ENCODE measurements around the gene SNRNP35. TPM values are rescaled to one million over a fixed set of nuclear protein-coding genes. Genes with fewer than 3 reads are reported as not detected.
"Not testable (repeated sequence)": the region's sequence is repeated elsewhere in the genome, so short reads cannot be mapped to it uniquely, and the experiment has no call there.

Gene SNRNP35
- polyA plus RNA-seq, 1 donor from 2014 or later: 47.5 TPM

DNA sequence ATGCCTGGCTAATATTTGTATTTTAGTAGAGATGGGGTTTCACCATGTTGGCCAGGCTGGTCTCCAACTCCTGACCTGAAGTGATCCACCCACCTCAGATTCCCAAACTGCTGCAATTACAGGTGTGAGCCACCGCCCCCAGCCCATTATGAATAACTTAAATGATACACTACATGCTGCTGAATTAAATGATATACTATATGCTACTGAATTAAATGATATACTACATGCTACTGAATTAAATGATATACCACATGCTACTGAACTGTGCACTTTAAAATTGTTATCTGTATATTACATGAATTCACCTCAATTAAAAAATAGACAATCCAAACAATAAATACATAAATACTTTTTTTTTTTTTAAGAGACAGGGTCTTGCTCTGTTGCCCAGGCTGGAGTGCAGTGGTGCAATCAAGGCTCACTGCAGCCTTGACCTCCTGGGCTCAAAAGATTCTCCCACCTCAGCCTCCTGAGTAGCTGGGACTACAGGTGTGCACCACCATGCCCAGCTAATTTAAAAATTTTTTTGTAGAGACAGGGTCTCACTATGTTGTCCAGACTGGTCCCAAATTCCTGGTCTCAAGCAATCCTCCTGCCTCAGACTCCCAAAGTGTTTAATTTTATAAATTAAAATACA is 56.8 kb downstream of the SNRNP35 start:
- not testable (repeated sequence) for H3K9me3 Mint-ChIP-seq, H3K36me3 Mint-ChIP-seq, H3K4me3 Mint-ChIP-seq, H3K27me3 Mint-ChIP-seq, H3K4me1 Mint-ChIP-seq, H3K27ac Mint-ChIP-seq

DNA sequence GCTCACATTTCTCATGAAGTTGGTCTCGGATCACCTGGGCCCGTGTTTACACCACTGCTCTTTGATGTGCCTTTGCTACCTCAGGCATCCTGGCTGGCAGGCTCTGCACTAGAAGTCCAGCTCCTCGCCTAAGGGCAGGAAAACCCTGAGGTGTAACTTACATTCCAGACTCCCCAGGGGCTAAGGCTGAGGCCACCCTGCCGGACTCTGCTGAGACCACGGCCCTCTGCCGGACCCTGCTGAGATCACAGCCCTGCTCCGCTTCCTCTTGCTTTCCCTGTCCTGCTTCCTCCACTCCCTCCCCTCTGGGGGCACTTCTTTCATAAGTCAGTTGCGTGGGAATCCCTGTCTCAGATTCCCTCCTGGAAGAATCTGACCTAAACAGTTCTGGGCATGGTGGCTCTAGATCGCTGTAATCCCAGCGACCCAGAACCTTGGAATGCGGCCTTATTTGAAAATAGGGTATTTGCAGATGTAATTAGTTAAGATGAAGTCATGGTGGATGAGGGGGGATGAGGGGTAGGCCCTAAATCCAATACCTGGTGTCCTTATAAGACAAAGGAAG is 58.4 kb downstream of the SNRNP35 start:
- H3K4me3 Mint-ChIP-seq: no peak overlapping the region
- H3K4me1 Mint-ChIP-seq: no peaks in the 10 kb centered on the region
- H3K27ac Mint-ChIP-seq: no peak overlapping the region

More for the DNA sequence above, 58.4 kb downstream of the SNRNP35 start:
- H3K36me3 Mint-ChIP-seq: peaks cover 6% of the 10 kb centered on the region
- no peaks in the 10 kb centered on the region for H3K9me3 Mint-ChIP-seq
- no peaks in the 10 kb centered on the region for H3K27me3 Mint-ChIP-seq

Other genes with a start within 250 kb of the SNRNP35 start
- gene MPHOSPH9, start 225.0 kb upstream of the SNRNP35 start, polyA plus RNA-seq: 20.0 TPM
- 54.9 TPM for gene MTRFR, start 224.7 kb upstream of the SNRNP35 start, polyA plus RNA-seq
- 1.9 TPM for gene CDK2AP1, start 186.3 kb upstream of the SNRNP35 start, polyA plus RNA-seq
- gene SBNO1, start 93.3 kb upstream of the SNRNP35 start, polyA plus RNA-seq: 25.3 TPM
- gene KMT5A, start 74.0 kb upstream of the SNRNP35 start, polyA plus RNA-seq: 3.0 TPM
- 14.3 TPM for gene RILPL2, start 21.5 kb upstream of the SNRNP35 start, polyA plus RNA-seq
- 0.08 TPM for gene RILPL1, start 75.6 kb downstream of the SNRNP35 start, polyA plus RNA-seq
- gene TMED2, start 126.4 kb downstream of the SNRNP35 start, polyA plus RNA-seq: 216 TPM
- gene DDX55, start 144.0 kb downstream of the SNRNP35 start, polyA plus RNA-seq: 23.5 TPM
- 59.9 TPM for gene EIF2B1, start 175.5 kb downstream of the SNRNP35 start, polyA plus RNA-seq
- gene GTF2H3, start 175.7 kb downstream of the SNRNP35 start, polyA plus RNA-seq: 22.7 TPM
- gene TCTN2, start 213.0 kb downstream of the SNRNP35 start, polyA plus RNA-seq: 0.43 TPM

Data from IgD-negative memory B cell (primary cell).